Measurements from ENCODE around the gene SERPINB7. TPM values are rescaled to one million over a fixed set of nuclear protein-coding genes. Genes with fewer than 3 reads are reported as not detected.

The SERPINB7 gene
- total RNA-seq, 1 experiment from 2014 or later = 74.5 TPM

GRCh38 chr18:63820694-63821093 is 45.5 kb downstream of the SERPINB7 start:
- Histone ChIP-seq H3K36me3 (ENCODE audit: low read depth, low read length) (no peaks in the 10 kb centered on the region), H4K20me1 (ENCODE audit: low read length) (no peaks in the 10 kb centered on the region), H3F3A (ENCODE audit: low read length, unreplicated experiment) (peaks cover 9% of the 10 kb centered on the region), H2AFZ (ENCODE audit: low read length) (no peak overlapping the region), H3K9me2 (replicated peaks; ENCODE audit: low read length) (no peaks in the 10 kb centered on the region), H3K4me1 (ENCODE audit: insufficient read depth, low read length) (peaks cover 56% of the 10 kb centered on the region), H3K9ac (ENCODE audit: low read length) (peak overlapping the region; percentile 34; the same call in 1 of the 2 replicates), H3K79me2 (ENCODE audit: low read length) (no peaks in the 10 kb centered on the region), H3K4me2 (ENCODE audit: low read length) (no peak overlapping the region), H3K4me3 (ENCODE audit: low read length) (no peak overlapping the region), H3K27ac (ENCODE audit: low read length) (peak overlapping the region; percentile 79), H3K27me3 (ENCODE audit: low read length) (no peaks in the 10 kb centered on the region), H3K9me3 (ENCODE audit: low read length) (no peaks in the 10 kb centered on the region)
- intact Hi-C loops (cut with micrococcal nuclease) = no loop called here
- ATAC-seq = peak; percentile 18
- ChIA-PET POLR2A (ENCODE audit: unreplicated experiment) (interaction anchor here (0.6 kb wide), 1 partner anchor 33 kb away, joined by 4 read pairs; no protein-coding TSS in a partner anchor), CTCF (no interaction called here)
- peak; percentile 31 for DNase-seq
- no peak for TF ChIP-seq EZH2phosphoT487 (IDR thresholded peaks at IDR 0.05; ENCODE audit: borderline replicate concordance, low read length)
- TF ChIP-seq EZH2 (IDR thresholded peaks at IDR 0.05; ENCODE audit: low read length, unreplicated experiment) = no peak
- TF ChIP-seq, protein P1, sequence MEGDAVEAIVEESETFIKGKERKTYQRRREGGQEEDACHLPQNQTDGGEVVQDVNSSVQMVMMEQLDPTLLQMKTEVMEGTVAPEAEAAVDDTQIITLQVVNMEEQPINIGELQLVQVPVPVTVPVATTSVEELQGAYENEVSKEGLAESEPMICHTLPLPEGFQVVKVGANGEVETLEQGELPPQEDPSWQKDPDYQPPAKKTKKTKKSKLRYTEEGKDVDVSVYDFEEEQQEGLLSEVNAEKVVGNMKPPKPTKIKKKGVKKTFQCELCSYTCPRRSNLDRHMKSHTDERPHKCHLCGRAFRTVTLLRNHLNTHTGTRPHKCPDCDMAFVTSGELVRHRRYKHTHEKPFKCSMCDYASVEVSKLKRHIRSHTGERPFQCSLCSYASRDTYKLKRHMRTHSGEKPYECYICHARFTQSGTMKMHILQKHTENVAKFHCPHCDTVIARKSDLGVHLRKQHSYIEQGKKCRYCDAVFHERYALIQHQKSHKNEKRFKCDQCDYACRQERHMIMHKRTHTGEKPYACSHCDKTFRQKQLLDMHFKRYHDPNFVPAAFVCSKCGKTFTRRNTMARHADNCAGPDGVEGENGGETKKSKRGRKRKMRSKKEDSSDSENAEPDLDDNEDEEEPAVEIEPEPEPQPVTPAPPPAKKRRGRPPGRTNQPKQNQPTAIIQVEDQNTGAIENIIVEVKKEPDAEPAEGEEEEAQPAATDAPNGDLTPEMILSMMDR (conservative IDR thresholded peaks at IDR 0.05; ENCODE audit: low read depth, low read length) = no peak
- BruUV-seq (replicated peaks) = no TSS peak

DNA sequence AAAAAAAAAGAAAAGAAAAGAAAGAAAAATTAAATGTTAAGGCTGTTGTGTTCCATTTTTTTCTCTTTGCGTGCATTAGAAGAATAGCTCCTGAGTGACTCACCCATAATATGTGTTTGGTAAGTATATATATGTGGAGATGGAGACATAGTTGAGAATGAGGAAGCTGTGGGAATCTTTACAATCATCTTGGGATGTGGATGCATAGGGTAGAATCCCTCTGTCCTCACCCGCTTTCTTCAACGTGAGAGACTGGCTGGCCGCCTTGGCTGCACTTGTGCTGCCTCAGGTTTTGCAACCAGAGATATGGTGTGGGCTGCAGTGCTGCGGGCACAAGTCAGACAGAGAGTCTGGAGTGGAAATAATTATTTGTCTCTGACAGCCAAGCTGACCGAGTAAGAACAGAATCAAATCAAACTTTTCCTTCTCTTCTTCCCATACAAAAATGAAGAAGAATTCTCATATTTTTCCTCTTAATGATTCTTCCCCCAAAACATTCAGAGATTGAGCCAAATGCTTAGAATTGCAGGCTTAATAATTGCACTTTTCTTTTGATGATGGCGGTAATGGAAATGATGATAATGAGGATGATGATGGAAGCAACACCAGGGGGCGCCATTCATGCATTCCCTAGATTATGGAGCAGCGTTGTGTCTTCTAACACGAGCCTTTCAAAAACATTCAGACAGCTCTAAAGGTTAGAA is 48.5 kb downstream of the SERPINB7 start:
- H3K9me3 ChIP-seq (ENCODE audit: low read length) = no peaks in the 10 kb centered on the region
- H3K36me3 ChIP-seq (ENCODE audit: low read depth, low read length) = no peaks in the 10 kb centered on the region
- peak; percentile 80 for DNase-seq
- peak overlapping the region; percentile 73 for H3K9ac ChIP-seq (ENCODE audit: low read length)
- H3K4me2 ChIP-seq (ENCODE audit: low read length) = peak overlapping the region; percentile 45
- ChIA-PET CTCF (interaction anchor here (0.6 kb wide), 1 partner anchor 307 kb away, joined by 5 read pairs; no protein-coding TSS in a partner anchor), POLR2A (ENCODE audit: unreplicated experiment) (interaction anchor here (0.6 kb wide), 2 partner anchors 118 to 132 kb away, joined by 5 to 7 read pairs; no protein-coding TSS in a partner anchor)
- no peaks in the 10 kb centered on the region for H3K79me2 ChIP-seq (ENCODE audit: low read length)
- no peak for TF ChIP-seq EZH2phosphoT487 (IDR thresholded peaks at IDR 0.05; ENCODE audit: borderline replicate concordance, low read length)
- TF ChIP-seq, protein P1 (conservative IDR thresholded peaks at IDR 0.05; ENCODE audit: low read depth, low read length) = peak; percentile 72
- intact Hi-C loops (cut with micrococcal nuclease) = loop anchor here (1.0 kb wide), 1 partner anchor 21 kb away; no protein-coding TSS in a partner anchor
- 0 out of 2 replicates have a peak overlapping the region, but pooled peaks have one; percentile 33 for H2AFZ ChIP-seq (ENCODE audit: low read length)
- peaks cover 50% of the 10 kb centered on the region for H3K4me1 ChIP-seq (ENCODE audit: insufficient read depth, low read length)
- no peak overlapping the region for H3K4me3 ChIP-seq (ENCODE audit: low read length)
- no peaks in the 10 kb centered on the region for H3K27me3 ChIP-seq (ENCODE audit: low read length)
- peak; percentile 74 for ATAC-seq
- H4K20me1 ChIP-seq (ENCODE audit: low read length) = no peaks in the 10 kb centered on the region
- peaks cover 9% of the 10 kb centered on the region for H3F3A ChIP-seq (ENCODE audit: low read length, unreplicated experiment)
- no TSS peak for BruUV-seq (replicated peaks)
- no peaks in the 10 kb centered on the region for H3K9me2 ChIP-seq (replicated peaks; ENCODE audit: low read length)
- peak overlapping the region; percentile 97 for H3K27ac ChIP-seq (ENCODE audit: low read length)

DNA sequence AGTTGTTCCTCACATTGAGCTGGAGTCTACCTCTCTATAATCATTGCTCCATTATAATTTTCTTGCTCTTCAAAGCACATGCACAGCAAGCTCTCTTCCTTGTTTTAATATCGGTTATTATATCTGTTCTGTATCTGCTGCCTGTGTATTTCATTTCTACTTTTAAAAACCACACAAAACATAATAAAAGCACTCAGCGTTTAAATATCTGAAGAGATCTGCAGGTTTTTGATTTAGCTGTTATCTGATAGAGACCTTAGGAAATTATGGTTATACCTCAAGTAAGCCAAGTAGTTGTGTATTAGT is 49.0 kb downstream of the SERPINB7 start:
- CTCF ChIA-PET = no interaction called here
- H3K9me3 ChIP-seq (ENCODE audit: low read length) = no peaks in the 10 kb centered on the region
- no peak for TF ChIP-seq EZH2 (IDR thresholded peaks at IDR 0.05; ENCODE audit: low read length, unreplicated experiment)
- TF ChIP-seq, protein P1 (conservative IDR thresholded peaks at IDR 0.05; ENCODE audit: low read depth, low read length) = no peak
- no peak for TF ChIP-seq EZH2phosphoT487 (IDR thresholded peaks at IDR 0.05; ENCODE audit: borderline replicate concordance, low read length)
- ATAC-seq = no peak
- H3K4me1 ChIP-seq (ENCODE audit: insufficient read depth, low read length) = peaks cover 50% of the 10 kb centered on the region
- intact Hi-C loops (cut with micrococcal nuclease) = no loop called here
- BruUV-seq (replicated peaks) = no TSS peak
- H3K79me2 ChIP-seq (ENCODE audit: low read length) = no peaks in the 10 kb centered on the region
- H2AFZ ChIP-seq (ENCODE audit: low read length) = no peak overlapping the region
- H3K27ac ChIP-seq (ENCODE audit: low read length) = peak overlapping the region; percentile 97
- peaks cover 9% of the 10 kb centered on the region for H3F3A ChIP-seq (ENCODE audit: low read length, unreplicated experiment)
- no peaks in the 10 kb centered on the region for H3K9me2 ChIP-seq (replicated peaks; ENCODE audit: low read length)
- no peak for DNase-seq
- H3K4me3 ChIP-seq (ENCODE audit: low read length) = no peak overlapping the region
- no peaks in the 10 kb centered on the region for H3K27me3 ChIP-seq (ENCODE audit: low read length)
- no peaks in the 10 kb centered on the region for H4K20me1 ChIP-seq (ENCODE audit: low read length)
- H3K4me2 ChIP-seq (ENCODE audit: low read length) = no peak overlapping the region
- no peaks in the 10 kb centered on the region for H3K36me3 ChIP-seq (ENCODE audit: low read depth, low read length)
- peak overlapping the region; percentile 73 for H3K9ac ChIP-seq (ENCODE audit: low read length)
- POLR2A ChIA-PET (ENCODE audit: unreplicated experiment) = no interaction called here
